Esophagus muscularis mucosa (tissue), 4 donors: ENCODE results near the gene RMND5B.

Experiments used
- CTCF ChIP-seq, 3 experiments: fragments of 200-600 bp in 2 of 3; fragments of 450-650 bp in 1 of 3; sonication (generic) in 2 of 3; IDR thresholded peaks; one replicate each; pipeline ENCODE4 v1.5.1; 2017 to 2019; ENCODE audit warnings: antibody characterized with exemption in 3 of 3, mild to moderate bottlenecking in 2 of 3, moderate library complexity in 1 of 3
- EP300 ChIP-seq: sonication (generic); formaldehyde crosslinking; IDR thresholded peaks from one replicate; pipeline ENCODE4 v1.6.1; 2017; ENCODE audit warnings: antibody characterized with exemption
- POLR2A ChIP-seq: fragments of 450-650 bp; IDR thresholded peaks from one replicate; pipeline ENCODE4 v1.6.1; 2017; ENCODE audit warnings: antibody characterized with exemption, moderate library complexity, mild to moderate bottlenecking, low read depth
- POLR2AphosphoS5 ChIP-seq, 2 donors: sonication (generic); formaldehyde crosslinking; IDR thresholded peaks; one replicate each; pipeline ENCODE4 v1.6.1; 2017; ENCODE audit warnings: antibody characterized with exemption in 2 of 2

- TF ChIP-seq CTCF (IDR thresholded peaks at IDR 0.05) (no peak), EP300 (no peak), POLR2AphosphoS5 (IDR thresholded peaks at IDR 0.05) (no peak), POLR2A (no peak)
Measured at GRCh38 chr5:178177569-178177968, 46.8 kb downstream of the RMND5B start.
